ENCODE data around the gene MMRN1. TPM values are rescaled to one million over a fixed set of nuclear protein-coding genes. Genes with fewer than 3 reads are reported as not detected.

The MMRN1 gene
- total and polyA plus RNA-seq, 7 donors = 0.44 to 2.3 (median 1.7) TPM

DNA sequence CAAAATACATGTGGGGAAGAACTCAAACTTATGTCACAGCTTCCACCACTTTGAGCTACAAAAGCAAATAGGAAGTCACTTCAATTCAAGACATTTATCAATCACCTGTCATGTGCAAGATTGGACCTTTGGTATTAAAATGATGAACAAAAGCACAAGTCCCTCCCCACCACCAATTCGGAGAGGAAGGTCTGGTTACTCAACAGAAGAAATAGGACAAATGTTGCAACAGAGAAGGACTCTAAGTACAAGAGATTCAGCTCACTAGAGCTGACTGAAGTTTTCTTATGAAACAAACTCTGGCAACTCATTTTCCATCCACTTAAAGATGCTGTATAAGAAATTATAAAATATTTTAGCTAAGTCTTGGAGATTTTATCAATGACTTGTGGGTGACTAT is 16.0 kb upstream of the MMRN1 start:
- Histone ChIP-seq H3K36me3 (ENCODE audit: insufficient read depth in 1 of 2, low read depth in 1 of 2) (no peaks in the 10 kb centered on the region), H3K4me3 (no peak overlapping the region), H3K4me1 (no peaks in the 10 kb centered on the region), H3K9me3 (no peaks in the 10 kb centered on the region), H3K27ac (no peak overlapping the region), H3K27me3 (ENCODE audit: insufficient read depth in 3 of 3, low read length in 2 of 3) (no peaks in the 10 kb centered on the region)
- intact Hi-C loops (cut with DNase I) = no loop called here
- DNase-seq (no peak), ATAC-seq (no peak)
- TF ChIP-seq, protein P1, sequence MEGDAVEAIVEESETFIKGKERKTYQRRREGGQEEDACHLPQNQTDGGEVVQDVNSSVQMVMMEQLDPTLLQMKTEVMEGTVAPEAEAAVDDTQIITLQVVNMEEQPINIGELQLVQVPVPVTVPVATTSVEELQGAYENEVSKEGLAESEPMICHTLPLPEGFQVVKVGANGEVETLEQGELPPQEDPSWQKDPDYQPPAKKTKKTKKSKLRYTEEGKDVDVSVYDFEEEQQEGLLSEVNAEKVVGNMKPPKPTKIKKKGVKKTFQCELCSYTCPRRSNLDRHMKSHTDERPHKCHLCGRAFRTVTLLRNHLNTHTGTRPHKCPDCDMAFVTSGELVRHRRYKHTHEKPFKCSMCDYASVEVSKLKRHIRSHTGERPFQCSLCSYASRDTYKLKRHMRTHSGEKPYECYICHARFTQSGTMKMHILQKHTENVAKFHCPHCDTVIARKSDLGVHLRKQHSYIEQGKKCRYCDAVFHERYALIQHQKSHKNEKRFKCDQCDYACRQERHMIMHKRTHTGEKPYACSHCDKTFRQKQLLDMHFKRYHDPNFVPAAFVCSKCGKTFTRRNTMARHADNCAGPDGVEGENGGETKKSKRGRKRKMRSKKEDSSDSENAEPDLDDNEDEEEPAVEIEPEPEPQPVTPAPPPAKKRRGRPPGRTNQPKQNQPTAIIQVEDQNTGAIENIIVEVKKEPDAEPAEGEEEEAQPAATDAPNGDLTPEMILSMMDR (IDR thresholded peaks at IDR 0.05) = no peak
- WGBS, 3 donors = 54 to 59% (median 56%) methylated on average over 1 of the region's 1 CpG

DNA sequence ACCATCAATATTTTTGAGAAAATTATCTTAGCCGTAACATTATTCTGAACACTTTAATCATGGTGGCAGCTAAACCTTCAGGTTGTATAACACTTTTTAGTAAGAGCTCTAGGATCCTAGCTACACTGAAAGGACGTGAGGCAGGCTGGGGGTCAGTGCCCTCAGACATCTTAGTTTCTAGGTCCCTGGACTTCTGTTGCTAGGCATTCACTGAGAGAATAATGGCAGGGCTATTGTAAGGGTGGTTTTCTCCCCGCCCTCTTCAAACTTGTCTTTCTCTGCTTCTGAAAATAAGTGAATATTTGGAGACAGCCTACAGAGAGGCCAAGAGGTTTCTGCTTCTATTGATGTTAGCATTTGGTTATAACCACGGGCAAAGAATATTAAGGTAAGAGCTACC is 15.4 kb upstream of the MMRN1 start:
- H3K4me1 ChIP-seq = no peaks in the 10 kb centered on the region
- intact Hi-C loops (cut with DNase I) = no loop called here
- no peaks in the 10 kb centered on the region for H3K27me3 ChIP-seq (ENCODE audit: insufficient read depth in 3 of 3, low read length in 2 of 3)
- no peaks in the 10 kb centered on the region for H3K9me3 ChIP-seq
- no peak overlapping the region for H3K27ac ChIP-seq
- WGBS, 3 donors = 79 to 81% (median 80%) methylated on average over 4 of the region's 4 CpGs
- TF ChIP-seq, protein P1 (IDR thresholded peaks at IDR 0.05) = no peak
- H3K36me3 ChIP-seq (ENCODE audit: insufficient read depth in 1 of 2, low read depth in 1 of 2) = no peaks in the 10 kb centered on the region
- DNase-seq = no peak
- ATAC-seq = no peak
- H3K4me3 ChIP-seq = no peak overlapping the region

DNA sequence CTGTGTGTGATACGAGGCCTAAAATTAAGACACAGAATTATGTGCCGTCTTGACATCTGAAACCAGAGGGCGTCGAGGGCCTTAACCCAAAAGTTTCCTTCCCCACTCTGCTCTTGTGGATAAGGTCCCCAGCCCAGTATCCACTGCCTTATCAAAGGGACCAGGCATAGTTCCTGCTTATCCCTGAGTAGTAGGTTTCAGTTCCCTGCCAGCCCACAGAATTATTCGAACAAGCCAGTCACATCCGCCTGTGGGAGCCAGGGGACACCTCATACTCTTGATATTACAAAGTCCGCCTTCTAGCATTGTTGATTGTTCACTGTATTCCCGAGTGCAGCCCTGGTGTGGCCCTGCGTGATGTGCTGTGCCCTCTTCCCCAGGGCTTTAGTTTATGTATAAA is 5.4 kb upstream of the MMRN1 start:
- H3K27ac ChIP-seq = no peak overlapping the region
- DNase-seq (no peak), ATAC-seq (no peak)
- 42 to 52% (median 52%) methylated on average over 9 of the region's 9 CpGs for WGBS, 3 donors
- H3K27me3 ChIP-seq (ENCODE audit: insufficient read depth in 3 of 3, low read length in 2 of 3) = no peaks in the 10 kb centered on the region
- TF ChIP-seq, protein P1 (IDR thresholded peaks at IDR 0.05) = no peak
- intact Hi-C loops (cut with DNase I) = no loop called here
- H3K4me3 ChIP-seq = no peak overlapping the region
- no peaks in the 10 kb centered on the region for H3K36me3 ChIP-seq (ENCODE audit: insufficient read depth in 1 of 2, low read depth in 1 of 2)
- no peaks in the 10 kb centered on the region for H3K9me3 ChIP-seq
- no peaks in the 10 kb centered on the region for H3K4me1 ChIP-seq

DNA sequence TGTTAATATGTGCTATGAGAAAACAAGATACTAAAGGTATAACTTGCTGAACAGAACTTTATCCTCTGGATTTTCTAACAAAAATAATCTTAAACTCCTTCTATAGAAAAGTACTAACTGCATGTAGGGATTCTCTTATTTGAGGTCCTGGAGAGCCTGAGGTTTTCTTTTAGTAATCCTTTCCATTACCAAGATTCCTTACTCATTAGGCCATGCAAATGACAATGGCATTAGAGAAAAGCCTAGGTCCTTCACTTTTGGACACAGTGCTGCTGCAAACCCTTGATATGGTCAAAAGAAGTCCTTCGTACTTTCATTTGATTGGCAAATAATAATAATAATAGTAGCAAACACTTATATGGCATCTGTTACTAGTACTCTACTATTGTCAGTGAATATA is 3.2 kb downstream of the MMRN1 start:
- Histone ChIP-seq H3K27me3 (ENCODE audit: insufficient read depth in 3 of 3, low read length in 2 of 3) (no peaks in the 10 kb centered on the region), H3K4me3 (no peak overlapping the region), H3K4me1 (no peaks in the 10 kb centered on the region), H3K36me3 (ENCODE audit: insufficient read depth in 1 of 2, low read depth in 1 of 2) (no peaks in the 10 kb centered on the region), H3K9me3 (no peaks in the 10 kb centered on the region), H3K27ac (no peak overlapping the region)
- intact Hi-C loops (cut with DNase I) = no loop called here
- TF ChIP-seq, protein P1 (IDR thresholded peaks at IDR 0.05) = no peak
- ATAC-seq = no peak
- DNase-seq = no peak
- 71 to 88% (median 88%) methylated on average over 1 of the region's 1 CpG for WGBS, 3 donors

DNA sequence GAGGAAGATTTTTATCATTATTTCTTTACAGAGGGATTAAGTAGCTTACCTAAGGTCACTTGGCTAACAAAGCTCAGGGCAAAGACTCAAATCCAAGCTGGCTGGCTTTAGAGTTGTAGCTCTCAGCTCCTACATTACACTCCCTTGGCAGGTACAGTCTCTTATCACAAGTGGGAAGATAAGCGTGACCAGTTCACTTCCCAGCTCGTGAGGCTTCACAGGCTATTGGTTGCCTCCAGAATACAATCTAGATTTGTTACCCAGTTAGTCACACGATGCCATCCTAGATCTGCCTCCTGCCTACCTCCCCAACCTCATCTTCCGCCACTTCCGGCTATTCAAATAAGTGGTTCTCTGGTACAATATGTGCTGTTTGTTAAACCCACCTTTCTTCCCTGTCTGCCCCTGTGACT is 3.7 kb downstream of the MMRN1 start:
- no peak for ATAC-seq
- Histone ChIP-seq H3K4me3 (no peak overlapping the region), H3K36me3 (ENCODE audit: insufficient read depth in 1 of 2, low read depth in 1 of 2) (no peaks in the 10 kb centered on the region), H3K9me3 (no peaks in the 10 kb centered on the region), H3K4me1 (no peaks in the 10 kb centered on the region), H3K27me3 (ENCODE audit: insufficient read depth in 3 of 3, low read length in 2 of 3) (no peaks in the 10 kb centered on the region), H3K27ac (no peak overlapping the region)
- TF ChIP-seq, protein P1 (IDR thresholded peaks at IDR 0.05) = no peak
- WGBS, 3 donors = 63 to 69% (median 66%) methylated on average over 5 of the region's 5 CpGs
- intact Hi-C loops (cut with DNase I) = no loop called here
- DNase-seq = no peak

Measured in psoas muscle (tissue), 8 donors.